Measurements from ENCODE around the gene HYAL3.
"Not testable (repeated sequence)": the region's sequence is repeated elsewhere in the genome, so short reads cannot be mapped to it uniquely, and the experiment has no call there.

The HYAL3 gene

GRCh38 chr3:50260942-50261441 lies 38.2 kb downstream of the HYAL3 start:
- FAIRE-seq (no peak), DNase-seq (ENCODE audit: insufficient read length, low spot score) (no peak)

- DNase-seq (ENCODE audit: insufficient read length, low spot score) (peak; percentile 88), FAIRE-seq (peak; percentile 95)
Measured at GRCh38 chr3:50260027-50260941, 38.9 kb downstream of the HYAL3 start.

- DNase-seq (ENCODE audit: insufficient read length, low spot score): no peak
Measured at GRCh38 chr3:50259432-50260026, 39.7 kb downstream of the HYAL3 start.

GRCh38 chr3:50258979-50259378 lies 40.2 kb downstream of the HYAL3 start:
- DNase-seq (ENCODE audit: insufficient read length, low spot score) (no peak), FAIRE-seq (no peak)

More at GRCh38 chr3:50259432-50260026, 39.7 kb downstream of the HYAL3 start:
- FAIRE-seq: no peak

- no peak for FAIRE-seq
- no peak for DNase-seq (ENCODE audit: insufficient read length, low spot score)
Measured at GRCh38 chr3:50258029-50258680, 41.0 kb downstream of the HYAL3 start.

- FAIRE-seq (peak; percentile 74), DNase-seq (ENCODE audit: insufficient read length, low spot score) (no peak)
Measured at GRCh38 chr3:50256978-50257890, 42.0 kb downstream of the HYAL3 start.

GRCh38 chr3:50255251-50255615 lies 44.0 kb downstream of the HYAL3 start:
- no peak for DNase-seq (ENCODE audit: insufficient read length, low spot score)
- FAIRE-seq: no peak

GRCh38 chr3:50254577-50255250 lies 44.5 kb downstream of the HYAL3 start:
- no peak for DNase-seq (ENCODE audit: insufficient read length, low spot score)
- no peak for FAIRE-seq

- FAIRE-seq (no peak), DNase-seq (ENCODE audit: insufficient read length, low spot score) (no peak)
Measured at GRCh38 chr3:50251220-50251619, 48.0 kb downstream of the HYAL3 start.

GRCh38 chr3:50250514-50250913 lies 48.7 kb downstream of the HYAL3 start:
- DNase-seq (ENCODE audit: insufficient read length, low spot score): no peak
- FAIRE-seq: no peak

- FAIRE-seq: no peak
- no peak for DNase-seq (ENCODE audit: insufficient read length, low spot score)
Measured at GRCh38 chr3:50249457-50249856, 49.7 kb downstream of the HYAL3 start.

- FAIRE-seq: no peak
- DNase-seq (ENCODE audit: insufficient read length, low spot score): no peak
Measured at GRCh38 chr3:50248387-50248786, 50.8 kb downstream of the HYAL3 start.

GRCh38 chr3:50246517-50246954 lies 52.7 kb downstream of the HYAL3 start:
- FAIRE-seq (peak; percentile 75), DNase-seq (ENCODE audit: insufficient read length, low spot score) (peak; percentile 69)

GRCh38 chr3:50245831-50246516 lies 53.2 kb downstream of the HYAL3 start:
- peak; percentile 82 for DNase-seq (ENCODE audit: insufficient read length, low spot score)
- peak; percentile 60 for FAIRE-seq

GRCh38 chr3:50245251-50245745 lies 53.9 kb downstream of the HYAL3 start:
- DNase-seq (ENCODE audit: insufficient read length, low spot score): no peak
- no peak for FAIRE-seq

GRCh38 chr3:50244813-50245212 lies 54.4 kb downstream of the HYAL3 start:
- not testable (repeated sequence) for FAIRE-seq; DNase-seq (ENCODE audit: insufficient read length, low spot score)

GRCh38 chr3:50243543-50243895 lies 55.7 kb downstream of the HYAL3 start:
- FAIRE-seq (no peak), DNase-seq (ENCODE audit: insufficient read length, low spot score) (no peak)

GRCh38 chr3:50242851-50243542 lies 56.2 kb downstream of the HYAL3 start:
- DNase-seq (ENCODE audit: insufficient read length, low spot score) (no peak), FAIRE-seq (no peak)
